GM19455 (cell line): ENCODE data around the gene CHD6.
A peak's percentile ranks its signal among the peaks of the same experiment; 100 is the strongest.

ENCODE experiments used
- ATAC-seq: cut with Tn5 transposase; IDR thresholded peaks from one replicate; pipeline ENCODE4 v1.9.1; 2021; ENCODE audit not compliant: unreplicated experiment

Gene CHD6

DNA sequence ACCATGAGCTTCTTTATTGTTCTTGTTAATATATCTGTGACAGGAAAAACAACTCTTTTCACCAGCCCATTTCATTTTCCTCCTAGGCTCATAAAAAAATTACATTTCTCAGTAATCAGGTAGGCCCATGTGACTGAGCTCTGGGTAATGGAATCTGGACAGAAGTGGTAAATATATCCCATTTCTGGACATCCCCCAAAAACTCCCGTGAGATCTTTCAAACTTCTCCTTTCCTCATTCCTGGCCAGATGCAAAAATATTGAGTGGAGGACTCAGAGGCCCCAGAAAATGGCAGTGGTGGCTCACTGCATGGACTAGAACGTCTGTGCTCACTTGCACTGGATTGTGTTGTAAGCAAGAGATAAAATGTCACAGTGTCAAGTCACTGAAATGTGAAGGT, 3.8 kb upstream of the CHD6 start:
- no peak for ATAC-seq

- no peak for ATAC-seq
These were observed 3.2 kb upstream of the CHD6 start for GRCh38 chr20:41621421-41621820.

DNA sequence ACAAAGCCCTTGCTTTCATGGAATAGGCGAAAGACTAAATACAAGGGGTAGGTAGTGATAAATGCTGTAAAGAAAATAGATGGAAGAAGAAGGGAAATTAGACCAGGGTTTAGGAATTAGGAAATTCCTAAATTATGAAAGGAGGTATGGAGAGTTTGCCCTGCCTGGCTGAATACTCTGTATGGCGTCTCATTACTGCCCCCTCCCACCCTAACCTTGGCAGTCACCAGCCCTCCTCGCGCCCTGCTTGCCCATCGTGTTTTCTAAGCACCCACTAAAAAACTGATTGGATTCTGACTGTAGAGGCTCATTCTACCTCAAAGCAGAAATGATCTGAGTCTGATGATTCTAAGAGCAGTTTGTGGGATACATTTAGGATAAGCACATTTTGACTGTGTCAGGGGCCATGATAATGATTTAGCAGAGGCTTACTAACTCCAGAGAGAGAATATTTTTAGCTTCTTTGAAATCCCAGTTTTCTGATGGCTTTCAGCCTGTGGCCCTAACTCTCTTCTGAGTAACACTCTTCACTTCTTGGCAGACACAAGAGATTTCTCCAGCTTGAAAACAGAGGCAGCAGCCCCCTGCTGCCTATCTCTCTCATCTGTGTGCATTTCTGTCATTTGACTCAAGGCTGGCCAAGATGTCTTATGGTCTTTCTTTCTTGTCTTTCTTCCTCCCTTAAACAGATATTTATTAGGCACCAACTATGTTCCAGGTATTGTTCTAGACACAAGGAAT, 1.4 kb upstream of the CHD6 start:
- ATAC-seq, result no peak

DNA sequence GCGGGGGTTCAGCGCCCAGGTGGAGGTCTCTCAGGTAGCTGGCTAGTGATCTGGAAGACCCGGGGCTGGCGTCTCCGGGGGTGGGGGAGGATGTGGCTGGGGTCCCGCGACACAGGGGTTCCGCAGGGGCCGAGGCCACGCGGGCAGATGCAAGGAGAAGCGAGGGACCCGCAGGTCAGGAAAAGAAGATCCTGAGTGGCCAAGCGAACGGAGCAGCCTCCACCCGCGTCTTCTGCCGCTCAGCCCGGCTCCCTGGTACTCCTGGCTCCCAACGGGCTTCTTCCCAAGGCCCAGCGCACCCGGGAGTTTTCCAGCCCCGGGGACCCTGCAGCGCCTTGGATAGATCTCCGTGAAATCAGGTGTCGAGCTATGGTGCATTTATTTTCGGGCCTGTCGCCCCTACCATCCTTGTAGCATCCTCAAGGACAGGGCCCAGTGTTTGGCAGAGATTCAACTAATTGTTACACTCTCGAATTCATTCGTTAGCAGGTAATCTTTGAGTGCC, 682 bp upstream of the CHD6 start:
- peak; percentile 3 for ATAC-seq

GRCh38 chr20:41617059-41617901, 897 bp downstream of the CHD6 start:
- peak; percentile 3 for ATAC-seq

GRCh38 chr20:41616228-41616627, 1.9 kb downstream of the CHD6 start:
- ATAC-seq, result no peak

DNA sequence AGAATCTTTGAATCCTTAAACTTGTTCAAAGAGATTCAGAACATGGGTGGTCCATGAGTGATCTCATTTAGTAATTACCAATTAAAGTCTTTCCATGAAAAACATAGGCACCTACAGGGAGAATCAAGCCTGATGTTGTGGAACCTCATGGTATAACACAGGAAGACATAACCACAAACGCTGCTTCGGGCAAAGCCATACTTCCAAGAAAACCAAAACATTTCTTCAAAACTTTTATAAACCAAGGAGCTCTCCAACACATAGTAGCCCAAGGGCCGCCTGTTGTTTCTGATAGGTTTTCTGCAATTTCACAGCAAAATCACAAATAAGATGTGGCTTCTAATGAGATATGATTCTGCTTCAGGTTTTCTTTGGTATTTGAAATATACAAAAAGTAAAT, 2.5 kb downstream of the CHD6 start:
- ATAC-seq, result no peak

DNA sequence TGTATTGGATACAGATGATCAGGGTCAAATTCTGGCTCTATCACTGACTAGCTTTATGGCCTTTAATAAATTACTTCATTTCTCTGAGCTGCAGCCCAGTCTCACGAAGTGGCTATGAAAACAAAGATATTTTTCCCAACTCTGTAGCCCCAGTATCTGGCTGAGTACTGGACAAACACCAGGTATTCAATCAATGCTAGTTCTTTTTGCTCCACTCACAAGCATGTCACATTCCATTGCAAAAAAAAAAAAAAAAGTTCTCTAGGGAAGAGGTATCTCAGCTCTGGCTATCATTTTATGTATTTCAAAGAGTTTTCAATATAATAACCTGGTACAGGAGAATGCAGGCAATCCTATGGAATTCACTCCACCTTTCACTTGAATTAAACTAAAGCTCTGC, 3.1 kb downstream of the CHD6 start:
- no peak for ATAC-seq

DNA sequence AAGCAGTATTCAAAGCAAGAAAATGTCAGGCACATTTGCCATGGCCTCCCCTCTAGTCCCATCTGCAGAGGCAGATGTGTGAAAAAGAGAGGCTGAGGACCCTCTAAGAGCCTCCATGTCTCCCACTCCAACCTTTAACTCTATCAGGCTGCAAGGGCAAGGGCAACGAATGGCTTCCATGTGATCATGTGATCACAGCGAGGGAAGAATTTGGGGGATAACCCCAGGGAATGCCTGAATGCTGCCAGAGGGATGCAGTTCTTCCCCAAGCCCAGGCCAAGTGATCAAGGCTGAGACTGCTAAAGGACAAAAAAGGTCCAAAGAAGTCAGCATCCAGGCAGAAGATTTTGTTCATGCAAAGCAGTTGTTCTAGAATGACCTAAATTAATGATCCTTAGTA, 4.9 kb downstream of the CHD6 start:
- no peak for ATAC-seq

DNA sequence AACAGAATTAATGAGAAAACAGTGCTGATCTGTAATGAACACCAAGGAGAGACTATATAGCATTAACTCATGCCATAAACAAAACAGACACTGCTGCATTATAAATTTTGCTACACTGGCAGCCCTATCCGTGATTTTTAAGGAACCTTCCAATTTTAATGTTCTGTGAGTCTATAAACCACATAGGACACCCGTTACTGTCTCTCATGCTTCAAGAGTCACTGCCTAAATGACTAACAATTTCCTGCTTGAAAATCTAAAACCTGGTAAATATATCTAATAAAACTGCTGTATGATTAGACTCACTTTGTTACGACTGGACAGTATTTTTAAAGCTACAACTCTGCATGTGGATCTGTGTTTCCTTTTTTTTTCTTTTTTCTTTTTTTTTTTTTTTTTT, 8.7 kb downstream of the CHD6 start:
- no peak for ATAC-seq

- no peak for ATAC-seq
These were observed 9.6 kb downstream of the CHD6 start for GRCh38 chr20:41608606-41609005.

DNA sequence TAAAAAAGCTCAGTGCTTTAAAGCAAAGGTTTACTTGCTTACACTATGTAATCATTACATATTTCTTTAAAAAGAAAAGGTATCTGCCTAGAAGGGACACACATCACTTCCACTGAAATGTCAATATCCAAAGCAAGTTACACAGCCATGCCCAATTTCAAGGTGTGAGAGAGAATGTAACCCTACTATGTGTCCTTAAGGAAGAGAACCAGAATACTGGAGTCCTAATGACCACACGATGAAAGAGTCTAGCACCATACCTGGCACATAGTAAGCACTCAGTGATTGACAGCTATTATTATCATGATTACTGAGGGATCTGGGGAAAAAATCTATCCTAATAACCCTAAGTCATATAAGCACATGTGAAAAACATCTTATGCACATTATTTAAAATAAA, 10.4 kb downstream of the CHD6 start:
- ATAC-seq, result no peak

DNA sequence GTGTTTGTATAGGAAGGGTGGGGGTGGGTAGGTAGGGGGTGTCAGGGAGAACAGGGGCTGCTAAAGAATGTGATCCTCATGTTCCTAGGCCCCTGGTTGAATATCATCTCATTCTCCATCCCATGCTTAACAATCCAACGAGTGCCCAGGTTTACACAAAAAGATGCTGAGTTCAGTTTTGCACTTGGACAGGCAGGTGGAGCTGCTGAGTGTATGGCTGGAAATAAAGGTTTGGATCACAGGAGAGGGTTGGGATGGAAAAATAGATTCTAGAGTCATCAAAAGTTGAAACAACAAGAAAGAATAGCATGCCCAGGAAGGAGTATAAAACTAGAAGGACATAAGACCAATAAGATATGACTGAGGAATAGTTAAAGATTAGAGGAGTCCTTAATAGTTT, 14.2 kb downstream of the CHD6 start:
- no peak for ATAC-seq

GRCh38 chr20:41601742-41602141, 16.4 kb downstream of the CHD6 start:
- ATAC-seq, result no peak

DNA sequence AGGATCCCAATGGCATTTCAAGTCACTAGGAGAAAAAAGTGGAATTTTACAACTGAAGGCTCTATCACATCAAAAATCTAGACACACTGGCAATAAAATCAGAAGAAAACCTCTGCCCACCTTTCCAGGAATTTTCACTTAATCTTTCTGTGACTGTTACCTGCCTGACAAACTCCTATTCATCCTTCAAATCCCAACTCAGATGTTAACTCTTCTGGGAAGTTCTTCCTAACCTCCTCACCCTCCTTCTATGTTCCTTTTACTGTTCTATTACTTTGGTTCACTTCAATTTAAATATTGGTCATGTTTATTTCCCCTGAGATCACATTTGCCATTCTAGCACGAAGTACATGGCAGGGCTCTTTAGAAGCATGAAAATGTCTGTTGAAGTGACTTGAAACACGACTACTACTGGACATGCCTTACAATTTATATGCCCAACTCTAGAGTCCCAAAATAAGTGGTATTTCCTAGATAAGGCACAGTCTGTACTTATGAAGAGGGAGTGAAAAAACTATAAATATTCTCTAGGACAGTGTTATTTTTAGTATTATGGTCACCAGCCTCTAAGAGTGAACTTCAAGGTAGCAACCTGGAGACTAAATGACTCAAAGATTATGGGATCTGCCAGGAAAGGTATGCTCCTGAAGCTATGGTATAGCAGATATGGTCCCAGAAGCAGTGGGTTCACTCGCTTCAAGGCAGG, 17.1 kb downstream of the CHD6 start:
- no peak for ATAC-seq

DNA sequence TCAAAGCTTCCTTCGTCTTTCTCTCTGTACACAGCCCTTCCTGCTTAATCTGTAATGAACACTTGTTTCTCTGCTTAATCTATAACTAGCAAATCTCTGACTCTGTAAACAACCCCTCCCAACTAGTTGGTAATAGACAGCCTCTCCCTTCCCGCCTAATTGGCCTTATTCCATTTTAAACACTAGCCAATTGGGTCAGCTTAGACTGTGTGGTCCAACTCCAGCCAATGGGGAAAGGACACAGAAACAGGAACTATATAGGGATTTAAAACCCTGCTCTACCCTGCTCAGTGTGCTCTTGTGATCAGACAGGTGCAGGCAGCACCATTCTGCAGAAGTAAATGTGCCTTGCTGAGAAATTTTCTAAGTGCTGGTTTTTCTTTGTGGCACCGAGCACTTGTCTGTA, 18.5 kb downstream of the CHD6 start:
- ATAC-seq, result no peak

GRCh38 chr20:41598719-41599118, 19.5 kb downstream of the CHD6 start:
- ATAC-seq, result no peak

DNA sequence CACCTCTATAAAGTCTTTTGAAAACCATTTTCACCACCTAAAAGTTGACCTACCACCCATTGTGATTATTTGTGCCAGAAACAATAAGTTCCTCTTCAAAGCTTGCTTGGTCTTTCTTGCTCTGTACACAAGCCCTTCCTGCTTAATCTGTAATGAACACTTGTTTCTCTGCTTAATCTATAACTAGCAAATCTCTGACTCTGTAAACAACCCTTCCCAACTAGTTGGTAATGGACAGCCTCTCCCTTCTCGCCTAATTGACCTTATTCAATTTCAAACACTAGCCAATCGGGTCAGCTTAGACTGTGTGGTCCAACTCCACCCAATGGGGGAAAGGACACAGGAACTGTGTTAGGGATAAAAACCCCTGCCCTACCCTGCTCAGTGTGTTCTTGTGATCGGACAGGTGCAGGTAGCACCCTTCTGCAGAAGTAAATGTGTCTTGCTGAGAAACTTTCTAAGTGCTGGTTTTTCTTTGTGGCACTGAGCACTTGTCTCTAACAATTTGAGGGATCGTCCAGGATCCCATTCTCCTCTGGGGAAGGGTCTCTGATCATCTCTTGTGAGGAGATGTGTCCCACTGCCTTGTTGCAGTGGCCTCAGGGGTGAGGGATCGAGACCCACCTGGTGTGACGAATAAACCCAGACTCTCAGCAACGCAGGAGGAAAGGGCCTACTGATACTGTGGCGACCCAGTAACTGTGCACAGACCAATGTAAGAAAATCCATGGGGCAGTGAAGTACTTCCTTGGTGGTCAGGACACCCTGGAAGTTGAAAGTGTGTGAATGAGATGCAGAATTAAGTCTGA, 23.5 kb downstream of the CHD6 start:
- no peak for ATAC-seq

DNA sequence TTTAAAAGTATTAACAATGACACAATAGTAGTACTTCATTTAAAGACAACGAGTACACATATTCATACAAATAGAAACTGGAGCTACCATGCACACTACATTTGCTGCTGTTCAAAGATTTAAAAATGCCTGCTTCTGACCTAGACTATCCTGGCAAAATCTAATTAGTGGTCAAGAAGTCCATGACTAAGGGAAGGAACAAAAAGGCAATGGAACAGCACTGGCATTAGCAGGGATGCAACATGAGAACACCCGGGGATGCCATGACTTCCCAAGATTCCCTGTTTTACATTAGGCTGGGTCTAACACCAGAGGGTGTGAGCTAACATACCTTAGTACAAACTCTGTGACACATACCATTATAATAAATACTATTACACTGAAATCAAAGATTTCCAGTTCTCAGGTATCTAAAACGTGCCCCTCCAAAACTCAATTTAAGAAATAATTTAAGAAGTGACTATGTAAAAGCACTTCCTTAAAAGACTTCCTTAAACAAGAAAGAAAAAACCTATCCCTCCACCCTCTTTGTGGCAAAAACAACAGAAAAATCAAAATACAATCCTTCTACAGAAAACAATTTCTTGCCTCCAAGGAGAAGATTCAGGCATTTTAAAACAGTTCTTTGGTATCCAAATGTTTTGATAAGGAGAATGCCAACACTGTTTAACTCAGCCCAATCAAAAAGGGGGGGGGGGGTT, 25.5 kb downstream of the CHD6 start:
- no peak for ATAC-seq

GRCh38 chr20:41587956-41588355, 30.2 kb downstream of the CHD6 start:
- no peak for ATAC-seq
